ENCODE data around the gene PTPRN2. TPM values are rescaled to one million over a fixed set of nuclear protein-coding genes. Genes with fewer than 3 reads are reported as not detected.

PTPRN2 gene
- total and polyA plus RNA-seq, 2 of the 8 experiments (the other 6 are each of a cell fraction or from before 2014, with no cell fraction given), result 2.6 to 4.5 TPM

- no peak for TF ChIP-seq POU5F1 (IDR thresholded peaks at IDR 0.05; ENCODE audit: low read depth, low read length)
- peak in 2 of 3 experiments; percentile 17; a peak in 2 of 4 replicates for TF ChIP-seq CTCF (IDR thresholded peaks at IDR 0.05; ENCODE audit: control extremely low read depth in 1 of 3, insufficient read depth in 1 of 3, low read depth in 1 of 3, low read length in 3 of 3)
- no peak for TF ChIP-seq KDM5A (IDR thresholded peaks at IDR 0.05; ENCODE audit: low read length)
- no peak for TF ChIP-seq BCL11A (IDR thresholded peaks at IDR 0.05; ENCODE audit: low read depth in 2 of 2, low read length in 2 of 2)
- TF ChIP-seq RBBP5 (IDR thresholded peaks at IDR 0.05; ENCODE audit: borderline replicate concordance, low read depth, low read length), result no peak
- peak; percentile 23 to 44; a peak in 3 of 4 replicates for TF ChIP-seq RAD21 (IDR thresholded peaks at IDR 0.05 in 1 of 2, conservative IDR thresholded peaks at IDR 0.05 in 1 of 2; ENCODE audit: low read depth in 2 of 2, low read length in 2 of 2)
- no peak for TF ChIP-seq CTBP2 (IDR thresholded peaks at IDR 0.05; ENCODE audit: borderline replicate concordance, insufficient read depth, insufficient read length, low read length)
- POLR2A ChIA-PET (ENCODE audit: partially characterized antibody), result no interaction called here
- Histone ChIP-seq H3K9me3 (ENCODE audit: insufficient read depth in 2 of 2, low read depth in 1 of 2, low read length in 1 of 2) (no peaks in the 10 kb centered on the region; a peak in 1 of 4 replicates), H2BK12ac (ENCODE audit: low read depth, low read length) (no peak overlapping the region), H3K4me3 (ENCODE audit: extremely low read depth in 1 of 4, insufficient read depth in 2 of 4, low read depth in 3 of 4, low read length in 4 of 4) (no peak overlapping the region), H3K79me2 (ENCODE audit: control insufficient read depth in 1 of 2, insufficient read depth in 2 of 2, low read length in 2 of 2) (no peaks in the 10 kb centered on the region), H3K23ac (ENCODE audit: insufficient read length) (no peak overlapping the region), H4K20me1 (replicated peaks in 1 of 2; ENCODE audit: control insufficient read depth in 1 of 2, insufficient read depth in 2 of 2, low read length in 2 of 2) (peaks cover 0 to 7% of the 10 kb centered on the region in 2 experiments), H2BK120ac (replicated peaks; ENCODE audit: low read depth, low read length) (no peak overlapping the region), H3K4ac (replicated peaks; ENCODE audit: insufficient read length, low read depth, low read length) (no peak overlapping the region), H2AK5ac (ENCODE audit: low read depth, low read length) (no peak overlapping the region), H4K8ac (ENCODE audit: extremely low read depth, insufficient read depth, low read length) (no peak overlapping the region), H3K36me3 (ENCODE audit: control insufficient read depth in 2 of 4, insufficient read depth in 4 of 4, low read length in 3 of 4) (no peaks in the 10 kb centered on the region), H2AFZ (ENCODE audit: low read length) (no peak overlapping the region), H3K27me3 (replicated peaks in 1 of 4; ENCODE audit: control insufficient read depth in 3 of 4, extremely low read depth in 1 of 4, insufficient read depth in 3 of 4, low read length in 3 of 4) (no peaks in the 10 kb centered on the region; a peak in 1 of 7 replicates), H3K4me2 (ENCODE audit: insufficient read depth in 1 of 2, low read depth in 2 of 2, low read length in 2 of 2) (no peak overlapping the region), H3K79me1 (ENCODE audit: low read depth, low read length) (no peaks in the 10 kb centered on the region), H4K91ac (replicated peaks; ENCODE audit: insufficient read length, low read length) (no peak overlapping the region), H2BK5ac (ENCODE audit: low read depth, low read length) (peak overlapping the region; percentile 93; the same call in 1 of the 2 replicates), H3K23me2 (ENCODE audit: low read depth, low read length) (peaks cover 9% of the 10 kb centered on the region; the same call in 1 of the 2 replicates), H3K9ac (replicated peaks in 1 of 4; ENCODE audit: extremely low read depth in 1 of 4, low read depth in 3 of 4, low read length in 3 of 4) (no peak overlapping the region), H3K56ac (replicated peaks; ENCODE audit: insufficient read length, low read depth, low read length) (no peak overlapping the region), H4K5ac (ENCODE audit: insufficient read length, low read depth, low read length) (no peak overlapping the region), H3K18ac (ENCODE audit: extremely low read depth, low read length) (0 out of 2 replicates have a peak overlapping the region, but pooled peaks have one; percentile 83), H3K14ac (ENCODE audit: insufficient read length) (no peak overlapping the region), H2BK20ac (ENCODE audit: low read length) (no peak overlapping the region), H3K4me1 (replicated peaks in 1 of 4; ENCODE audit: control insufficient read depth in 3 of 4, insufficient read depth in 4 of 4, low read length in 3 of 4) (peaks cover 9 to 39% (median 21%) of the 10 kb centered on the region in 4 experiments), H3K27ac (ENCODE audit: low read depth, low read length) (no peak overlapping the region), H2BK15ac (ENCODE audit: low read length) (no peak overlapping the region)
- no peak for FAIRE-seq
- WGBS, 2 experiments (ENCODE audit: extremely low coverage in 1 of 2, insufficient coverage in 1 of 2, insufficient read length in 1 of 2, insufficient replicate concordance in 2 of 2, low coverage in 1 of 2, low lambda C conversion rate in 2 of 2, missing lambda C conversion rate in 1 of 2), result 71% methylated on average over 10 of the region's 10 CpGs; no CpG with 5 or more reads in 1 of the 2 experiments
- no peak for DNase-seq (ENCODE audit: low read depth in 1 of 2, low spot score in 2 of 2)
- CTCF ChIA-PET (ENCODE audit: partially characterized antibody), result interaction anchor here (1.0 to 1.6 kb wide), 8 partner anchors 8 to 119 kb away, joined by 3 to 5 read pairs (median 4); no protein-coding TSS in a partner anchor
Measured at GRCh38 chr7:157793087-157793353, 794.6 kb downstream of the PTPRN2 start.

Measured in H1 (cell line).